ENCODE data around the gene HOXB2.
A peak's percentile ranks its signal among the peaks of the same experiment; 100 is the strongest.
"Not testable (repeated sequence)": the region's sequence is repeated elsewhere in the genome, so short reads cannot be mapped to it uniquely, and the experiment has no call there.

HOXB2 gene

DNA sequence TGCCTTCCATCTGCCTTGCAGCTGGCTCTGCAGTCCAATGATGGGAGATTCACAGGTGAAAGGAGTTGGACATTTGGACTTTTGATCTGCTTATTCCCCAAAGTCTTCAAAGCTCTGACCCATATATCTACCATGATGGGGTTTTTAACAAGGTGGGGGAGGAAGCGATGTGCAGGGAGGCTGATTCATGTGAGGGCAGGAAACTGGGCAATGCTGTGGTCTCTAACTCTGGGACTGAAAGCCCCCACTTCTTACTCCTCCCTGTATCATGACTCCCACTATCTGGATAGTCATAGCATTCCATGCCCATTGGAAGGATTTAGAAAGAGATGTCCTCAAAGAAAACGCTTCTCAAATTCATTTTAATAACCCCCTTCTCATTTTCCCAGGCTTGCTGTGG is 30.4 kb downstream of the HOXB2 start:
- DNase-seq (ENCODE audit: low read depth): no peak

DNA sequence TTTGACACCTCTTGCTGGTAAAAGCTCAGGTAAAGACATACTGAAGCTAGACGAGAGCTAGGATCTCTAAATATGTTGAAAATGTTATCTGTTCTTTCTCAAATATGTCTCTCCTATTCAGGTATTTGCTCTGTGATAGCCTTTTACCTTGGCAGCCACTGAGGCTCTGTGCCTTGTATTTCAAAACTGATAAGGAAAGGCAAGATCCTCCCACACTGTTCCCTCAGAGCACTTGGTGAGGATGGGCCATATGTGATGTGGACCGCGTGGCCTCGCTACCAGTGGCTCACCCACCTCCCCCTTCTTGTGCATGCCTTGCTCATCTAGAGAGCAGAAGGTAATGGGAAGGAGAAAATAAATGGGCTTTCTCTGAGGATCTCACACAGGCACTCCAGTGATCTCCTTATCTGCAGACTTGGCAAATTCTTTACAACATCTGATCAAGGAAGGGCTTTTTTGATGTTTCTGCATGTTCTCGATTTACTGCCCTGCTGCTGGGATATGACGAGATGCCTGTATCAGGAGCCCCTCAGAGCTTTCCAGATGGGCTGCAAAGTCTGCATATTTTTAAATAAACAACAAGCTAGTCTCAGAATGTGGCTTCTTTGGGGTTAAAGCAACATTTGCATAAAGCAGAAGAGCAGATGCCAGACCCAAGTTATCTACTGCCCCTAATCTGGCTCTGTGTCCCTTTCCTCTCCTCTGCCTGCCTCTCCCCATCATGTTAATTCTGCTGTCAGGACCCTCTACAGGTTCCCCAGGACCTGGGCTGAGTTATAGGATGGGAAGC is 31.0 kb downstream of the HOXB2 start:
- no peak for DNase-seq (ENCODE audit: low read depth)

DNA sequence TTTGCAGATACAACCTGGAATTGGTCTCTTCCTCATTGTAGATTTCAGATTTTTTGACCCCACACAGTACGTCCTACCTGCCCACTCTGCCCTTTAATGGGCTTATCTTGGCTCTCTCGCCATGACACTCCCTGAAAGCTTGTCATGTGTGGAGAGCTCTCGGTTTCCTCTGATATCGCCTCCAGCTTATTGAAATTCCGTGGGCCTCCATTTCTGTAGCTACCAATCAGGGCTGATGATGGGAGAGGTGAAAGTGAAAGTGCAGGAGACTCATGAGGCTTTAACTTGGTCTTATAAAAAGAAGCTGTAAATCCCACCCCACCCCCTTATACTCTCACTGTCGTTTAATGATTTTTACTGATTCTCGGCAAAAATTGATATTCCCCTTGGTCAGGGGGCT is 31.8 kb downstream of the HOXB2 start:
- DNase-seq (ENCODE audit: low read depth): no peak

DNA sequence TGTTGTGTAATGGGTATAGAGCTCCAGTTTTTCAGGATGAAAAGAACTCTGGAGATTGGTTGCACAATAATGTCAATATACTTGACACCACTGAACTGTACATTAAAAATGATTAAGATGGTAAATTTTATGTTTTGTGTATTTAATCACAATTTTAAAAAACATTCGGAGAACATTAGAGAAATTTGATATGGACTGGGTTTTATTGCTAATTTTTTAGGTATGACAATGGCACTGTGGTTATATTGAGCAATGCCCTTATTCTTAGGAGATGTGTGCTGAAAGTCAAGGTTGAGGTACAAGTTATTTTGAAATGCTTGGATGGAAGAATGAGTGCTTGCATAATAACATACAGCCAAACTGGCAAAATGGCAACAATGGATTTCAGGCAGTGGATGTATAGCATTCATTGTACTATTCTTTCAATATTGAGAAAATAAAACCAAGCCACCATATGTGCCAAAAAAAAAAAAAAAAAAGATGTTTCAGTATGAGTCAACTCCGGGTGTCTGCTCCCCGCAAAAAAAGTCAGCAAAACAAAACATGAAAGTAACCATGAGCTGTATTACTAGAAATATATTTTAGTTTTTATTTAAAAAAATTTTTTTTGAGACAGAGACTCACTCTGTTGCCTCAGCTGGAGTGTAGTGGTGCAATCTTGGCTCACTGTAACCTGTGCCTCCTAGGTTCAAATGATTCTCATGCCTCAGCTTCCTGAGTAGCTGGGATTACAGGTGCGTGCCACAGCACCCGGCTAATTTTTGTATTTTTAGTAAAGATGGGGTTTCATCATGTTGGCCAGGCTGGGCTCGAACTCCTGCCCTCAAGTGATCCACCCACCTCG is 33.9 kb downstream of the HOXB2 start:
- peak; percentile 16 for DNase-seq (ENCODE audit: low read depth)

DNA sequence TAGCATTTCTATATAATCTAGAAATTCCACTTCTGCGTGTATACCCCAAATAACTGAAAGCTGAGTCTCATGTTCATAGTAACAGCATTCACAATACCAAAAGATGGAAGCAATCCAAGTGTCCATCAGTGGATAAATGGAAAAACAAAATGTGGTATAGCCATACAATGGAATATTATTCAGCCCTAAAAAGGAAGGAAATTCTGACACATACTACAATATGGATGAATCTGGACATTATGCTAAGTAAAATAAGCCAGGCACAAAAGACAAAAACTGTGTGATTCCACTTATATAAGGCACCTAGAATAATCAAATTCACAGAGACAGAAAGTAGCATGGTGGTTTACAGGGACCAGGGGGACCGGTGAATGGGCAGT is 34.5 kb downstream of the HOXB2 start:
- DNase-seq (ENCODE audit: low read depth): no peak

DNA sequence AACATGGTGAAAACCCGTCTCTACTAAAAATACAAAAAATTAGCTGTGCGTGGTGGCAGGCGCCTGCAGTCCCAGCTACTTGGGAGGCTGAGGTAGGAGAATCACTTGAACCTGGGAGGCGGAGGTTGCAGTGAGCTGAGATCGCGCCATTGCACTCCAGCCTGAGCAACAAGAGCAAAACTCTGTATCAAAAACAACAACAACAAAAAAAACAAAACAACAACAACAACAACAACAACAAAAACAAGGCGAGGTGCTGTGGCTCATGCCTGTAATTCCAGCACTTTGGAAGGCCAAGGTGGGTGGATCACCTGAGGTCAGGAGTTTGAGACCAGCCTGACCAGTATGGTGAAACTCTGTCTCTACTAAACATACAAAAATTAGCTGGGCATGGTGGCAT is 35.2 kb downstream of the HOXB2 start:
- DNase-seq (ENCODE audit: low read depth): not testable (repeated sequence)

DNA sequence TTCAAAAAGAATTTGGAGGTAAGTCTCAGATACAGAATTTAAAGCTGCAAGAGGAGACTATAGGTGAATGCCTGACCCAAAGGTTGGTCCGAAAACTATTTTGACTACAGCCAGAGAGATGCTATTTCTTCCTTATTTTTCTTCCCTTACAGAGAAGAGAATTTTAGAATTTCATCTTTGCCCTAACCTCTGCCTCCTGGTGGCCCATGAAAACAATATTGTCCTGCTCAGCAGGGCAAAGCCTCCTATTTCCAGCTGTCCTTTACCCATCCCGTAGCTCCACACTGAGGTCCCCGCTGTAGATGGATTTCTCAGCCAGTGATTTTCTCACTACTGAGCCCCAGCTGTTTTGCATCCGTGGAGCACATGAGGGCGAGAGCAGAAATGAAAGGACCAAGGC is 38.7 kb downstream of the HOXB2 start:
- no peak for DNase-seq (ENCODE audit: low read depth)

DNA sequence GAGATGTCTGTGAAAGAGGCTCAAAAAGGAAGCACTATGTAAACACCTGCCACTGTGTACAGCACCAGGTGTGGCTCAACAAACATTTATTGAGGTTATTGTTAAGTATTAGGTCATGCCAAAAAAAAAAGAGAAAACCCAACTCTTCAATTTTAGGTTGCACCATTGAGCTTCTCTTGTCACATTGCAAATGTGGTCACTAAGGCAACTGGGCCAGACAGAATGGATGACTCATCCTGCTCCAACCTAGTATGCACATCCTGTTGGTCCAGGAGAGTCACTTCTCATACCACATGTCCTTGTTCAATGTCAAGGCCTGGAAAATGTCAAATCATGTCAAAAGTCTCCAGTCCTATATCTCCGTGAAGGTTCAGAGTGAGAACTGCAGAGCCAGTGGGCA is 39.1 kb downstream of the HOXB2 start:
- DNase-seq (ENCODE audit: low read depth): no peak

DNA sequence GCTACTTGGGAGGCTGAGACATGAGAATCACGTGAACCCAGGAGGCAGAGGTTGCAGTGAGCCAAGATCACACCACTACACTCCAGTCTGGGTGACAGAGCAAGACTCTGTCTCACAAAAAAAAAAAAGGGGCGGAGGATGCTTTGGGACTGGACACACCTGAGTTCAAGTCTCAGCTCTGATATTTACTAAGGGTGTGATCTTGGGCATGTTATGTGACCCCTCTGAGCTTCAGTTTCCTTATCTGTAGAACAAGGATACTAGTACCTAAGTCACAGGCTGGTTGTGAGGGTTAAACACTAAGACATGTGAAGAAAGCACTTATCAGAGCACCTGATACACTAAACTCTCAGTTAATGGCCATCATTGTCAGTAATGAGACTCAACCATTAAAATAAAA is 40.0 kb downstream of the HOXB2 start:
- DNase-seq (ENCODE audit: low read depth): no peak

DNA sequence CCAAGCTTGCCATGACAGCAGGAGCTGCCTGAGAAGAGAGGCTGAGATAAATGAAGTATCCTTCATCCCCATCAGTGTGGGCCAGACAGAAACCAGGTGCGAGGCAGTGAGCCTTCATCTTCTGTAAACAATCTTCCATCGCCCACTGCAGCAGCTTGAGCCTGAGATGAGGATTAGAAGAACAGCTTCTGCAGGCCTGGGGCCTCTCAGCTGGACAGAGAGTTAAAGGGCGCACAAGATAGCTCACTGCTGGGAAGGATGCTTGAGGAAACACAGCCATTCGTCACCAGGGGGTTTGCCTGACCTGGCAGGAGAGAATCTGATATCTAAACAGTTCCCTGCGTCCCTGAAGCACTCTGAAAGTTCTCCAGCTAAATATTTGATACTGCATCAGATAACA is 41.2 kb downstream of the HOXB2 start:
- DNase-seq (ENCODE audit: low read depth): no peak

DNA sequence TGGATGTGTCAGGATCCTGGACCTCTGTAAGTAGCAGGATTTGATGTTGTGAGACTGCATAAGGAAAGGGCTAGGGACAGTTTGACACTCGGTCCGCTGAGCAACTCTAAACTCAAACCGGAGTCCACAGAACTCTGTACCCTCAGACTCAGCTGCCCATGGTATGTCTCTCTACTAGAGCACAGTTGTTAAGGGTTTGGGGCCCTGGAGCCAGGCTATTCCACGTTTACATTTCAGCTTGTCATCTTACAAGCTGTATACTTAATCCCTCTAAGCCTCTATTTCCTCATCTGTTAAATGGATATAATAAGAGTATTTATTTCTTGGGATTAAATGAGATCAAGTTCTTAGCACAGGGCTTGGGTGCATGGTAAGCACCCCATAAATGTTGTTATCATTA is 42.0 kb downstream of the HOXB2 start:
- no peak for DNase-seq (ENCODE audit: low read depth)

DNA sequence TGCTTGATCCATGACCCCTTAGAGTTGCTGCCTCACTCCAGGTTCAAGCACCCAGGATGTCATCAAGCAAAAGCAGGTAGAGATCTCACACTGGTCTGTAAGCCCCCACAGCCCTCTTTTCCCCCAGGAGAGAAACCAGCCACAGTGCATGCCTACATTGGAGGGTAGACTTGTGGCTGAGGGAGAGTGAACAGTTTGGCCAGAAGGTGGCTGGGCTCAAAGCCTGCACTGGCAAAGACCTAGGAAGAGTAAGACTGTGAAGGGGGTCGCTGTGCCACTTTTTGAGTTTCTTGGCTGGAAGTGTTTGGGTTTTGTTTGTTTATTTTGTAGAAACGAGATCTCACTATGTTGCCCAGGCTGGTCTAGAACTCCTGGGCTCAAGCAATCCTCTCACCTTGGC is 42.6 kb downstream of the HOXB2 start:
- DNase-seq (ENCODE audit: low read depth): no peak

DNA sequence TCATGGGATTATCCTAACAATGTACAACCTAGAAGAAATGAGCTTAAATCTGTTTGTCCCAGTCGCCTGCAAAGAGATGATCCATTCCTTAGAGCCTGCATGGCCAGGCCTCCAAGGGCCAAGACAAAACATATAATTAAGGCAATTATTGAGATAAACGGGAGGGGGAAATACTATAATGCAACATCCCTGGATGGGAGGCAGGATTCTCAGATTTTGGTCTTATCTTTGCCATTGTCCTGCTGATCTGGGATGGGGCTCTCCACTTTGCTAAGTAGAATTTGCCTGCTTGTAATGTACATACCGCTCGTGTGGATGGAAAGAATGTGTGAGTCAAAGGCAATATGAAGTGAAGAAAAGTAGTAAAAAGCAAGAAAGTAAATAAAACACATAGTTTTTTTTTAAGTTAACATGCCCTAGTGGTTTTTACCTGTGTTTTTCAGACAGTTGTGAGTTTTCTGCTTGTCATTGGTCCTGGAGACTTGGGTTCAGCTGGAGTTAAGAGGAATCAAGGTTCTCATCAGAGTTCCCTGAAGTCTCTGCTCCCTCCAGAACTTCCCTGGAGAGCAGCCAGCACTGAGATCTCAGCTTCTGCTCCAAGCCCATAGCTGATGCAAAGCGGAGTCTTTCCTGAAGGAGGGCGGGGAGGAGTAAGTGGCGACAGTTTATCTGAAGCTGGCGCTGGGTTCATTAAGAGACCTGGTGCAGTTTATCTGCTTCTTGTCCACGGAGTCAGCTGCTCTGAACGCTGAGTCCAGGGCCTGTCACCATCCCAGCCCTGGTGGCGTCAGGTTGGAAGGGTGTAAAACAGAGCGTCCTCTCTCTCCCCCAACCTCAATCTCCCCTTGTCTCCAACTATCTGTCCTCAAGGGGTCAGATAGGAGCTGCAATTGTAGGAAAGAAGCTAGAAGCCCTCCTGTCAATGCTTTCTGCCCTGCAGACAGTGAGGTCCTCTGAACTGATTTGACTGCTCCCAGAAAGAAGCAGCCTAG is 44.2 kb downstream of the HOXB2 start:
- DNase-seq (ENCODE audit: low read depth): no peak

DNA sequence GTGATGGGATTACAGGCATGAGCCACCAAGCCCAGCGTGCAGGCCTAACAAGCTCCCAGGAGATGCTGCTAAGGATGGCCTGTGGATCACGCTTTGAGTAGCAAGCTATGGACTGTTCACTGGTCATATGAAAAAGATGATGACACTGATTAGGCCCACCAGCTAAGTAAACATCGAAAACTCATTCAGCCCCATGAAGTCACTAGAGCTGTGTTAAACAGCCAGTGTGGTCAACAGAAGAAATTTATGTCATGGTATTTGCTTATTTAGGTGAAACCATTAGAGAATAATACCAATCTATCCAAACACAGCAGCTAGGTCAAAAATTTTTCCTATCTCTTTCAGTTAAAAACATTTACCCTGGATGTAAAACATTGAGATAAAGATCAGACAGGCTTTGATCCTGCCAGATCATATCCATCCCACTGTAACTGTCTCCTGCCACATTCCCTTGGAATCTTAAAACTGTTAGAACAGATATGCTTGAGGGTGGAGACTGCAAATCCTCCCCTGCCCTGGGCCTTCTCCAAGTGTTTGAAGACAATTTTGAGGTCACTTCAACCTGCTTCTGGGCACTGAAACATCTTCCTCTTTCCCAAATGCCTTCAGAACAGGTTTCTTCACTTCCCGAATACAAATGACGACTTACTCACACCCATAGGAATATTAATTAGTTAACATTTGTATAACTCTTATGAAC is 45.0 kb downstream of the HOXB2 start:
- DNase-seq (ENCODE audit: low read depth): no peak

DNA sequence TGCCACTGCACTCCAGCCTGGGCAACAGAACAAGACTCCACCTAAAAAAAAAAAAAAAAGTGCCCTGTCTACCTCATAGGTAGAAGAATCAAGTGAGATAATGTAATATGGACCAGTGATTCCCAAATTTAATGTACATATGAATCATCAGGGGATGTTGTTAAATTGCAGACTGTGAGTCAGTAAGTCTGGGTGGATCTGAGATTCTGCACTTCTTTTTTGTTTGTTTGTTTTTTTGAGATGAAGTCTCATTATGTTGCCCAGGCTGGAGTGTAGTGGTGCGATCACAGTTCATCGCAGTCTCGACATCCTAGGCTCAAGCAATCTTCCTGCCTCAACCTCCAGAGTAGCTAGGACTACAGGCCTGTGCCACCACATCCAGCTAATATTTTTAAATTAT is 45.7 kb downstream of the HOXB2 start:
- DNase-seq (ENCODE audit: low read depth): no peak

DNA sequence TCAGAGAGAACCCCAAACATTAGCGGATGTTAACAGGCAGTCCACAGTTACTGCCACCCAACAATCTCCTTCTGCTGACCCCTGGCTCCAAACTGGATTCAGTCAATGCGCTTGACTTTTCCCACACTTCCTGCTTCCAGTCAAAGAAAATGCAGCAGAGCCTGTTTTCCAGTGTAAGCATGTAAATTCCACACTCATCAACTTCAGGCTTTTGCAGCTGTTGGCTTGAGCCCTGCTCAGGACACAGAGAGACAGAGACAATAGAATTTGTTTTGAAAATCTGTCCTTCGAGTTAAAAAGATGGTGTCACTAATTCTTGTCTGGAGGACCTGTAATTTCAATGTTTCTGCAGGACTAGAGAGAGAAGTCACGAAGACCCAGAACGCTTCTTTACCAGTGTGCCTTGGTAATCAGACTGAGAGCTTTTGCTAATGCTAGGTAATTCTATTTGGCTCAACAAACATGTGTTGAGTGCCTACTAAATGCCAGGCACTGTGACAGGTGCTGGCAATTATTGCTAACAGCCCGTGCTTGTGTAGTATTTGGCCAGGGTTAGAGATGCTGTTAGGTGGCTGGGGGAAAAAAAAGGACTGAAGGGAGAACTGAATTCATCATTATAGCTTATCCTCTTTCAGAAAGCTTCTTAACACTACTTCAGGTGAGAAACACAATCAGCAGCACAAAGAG is 46.6 kb downstream of the HOXB2 start:
- no peak for DNase-seq (ENCODE audit: low read depth)

DNA sequence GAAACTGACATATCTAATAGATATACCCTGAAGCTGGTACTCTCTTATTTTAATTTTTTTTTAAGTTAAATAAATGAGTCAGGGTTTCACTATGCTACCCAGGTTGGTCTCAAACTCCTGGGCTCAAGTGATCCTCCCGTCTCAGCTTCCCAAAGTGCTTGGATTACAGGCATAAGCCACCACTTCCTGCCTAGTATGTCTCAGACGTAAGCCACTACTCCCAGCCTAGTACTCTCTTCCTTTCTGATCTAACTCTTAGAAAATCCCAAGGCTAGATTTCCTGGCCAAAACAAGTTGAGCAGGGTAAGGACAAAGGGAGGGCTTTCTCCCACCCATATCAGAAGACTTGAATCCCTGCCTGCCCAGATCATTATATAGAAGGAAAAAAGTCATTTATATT is 47.8 kb downstream of the HOXB2 start:
- DNase-seq (ENCODE audit: low read depth): no peak

DNA sequence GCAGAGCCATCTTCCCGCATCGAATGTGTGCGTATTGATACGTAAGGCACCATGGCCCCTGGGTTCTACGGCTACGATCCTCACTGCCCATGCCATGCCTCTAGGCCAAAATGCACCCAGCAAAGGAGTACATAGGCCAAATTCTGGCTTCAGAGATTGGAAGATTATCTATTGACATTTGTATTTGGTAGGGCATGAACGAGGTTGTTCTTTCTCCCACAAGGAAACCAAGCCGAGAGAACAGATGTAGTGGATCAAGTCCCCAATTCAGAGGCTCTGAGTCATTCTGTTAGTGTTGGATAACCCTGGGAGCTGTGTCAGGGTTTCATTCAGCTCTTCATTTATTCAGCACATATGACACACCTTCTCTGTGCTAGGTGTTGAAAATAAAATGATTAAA is 50.6 kb downstream of the HOXB2 start:
- DNase-seq (ENCODE audit: low read depth): no peak

Data from stimulated activated CD4-positive, alpha-beta T cell treated with anti-CD3 and anti-CD28 coated beads, Interleukin-2, amount 100 ng/mL, for 4 hours (primary cell).